Endodermal cell (in vitro differentiated cells): ENCODE data around the gene CHD5. TPM values are rescaled to one million over a fixed set of nuclear protein-coding genes. Genes with fewer than 3 reads are reported as not detected.

Experiments used
- DNase-seq: peaks from one replicate; pipeline ENCODE4 v3.0.0-alpha.2; 2017
- H3K27ac ChIP-seq: 2 replicates; pipeline ENCODE4 v1.5.1; 2013; ENCODE audit warnings: mild to moderate bottlenecking, low read depth, low read length, moderate library complexity
- H3K27me3 ChIP-seq: 2 replicates; pipeline ENCODE4 v1.6.1; 2013; ENCODE audit warnings: mild to moderate bottlenecking, low read length, moderate library complexity; ENCODE audit not compliant: insufficient read depth, control insufficient read depth, poor library complexity, severe bottlenecking
- H3K36me3 ChIP-seq: 2 replicates; pipeline ENCODE4 v1.7.0; 2013; ENCODE audit warnings: mild to moderate bottlenecking, low read length, moderate library complexity; ENCODE audit not compliant: control insufficient read depth, insufficient read depth
- H3K4me1 ChIP-seq: one replicate; pipeline ENCODE4 v1.7.0; 2013; ENCODE audit warnings: low read length; ENCODE audit not compliant: control insufficient read depth, insufficient read depth
- H3K4me3 ChIP-seq: 2 replicates; pipeline ENCODE4 v1.5.1; 2013; ENCODE audit warnings: mild to moderate bottlenecking, low read length, moderate library complexity
- H3K9ac ChIP-seq: 2 replicates; pipeline ENCODE4 v1.6.1; 2013; ENCODE audit warnings: mild to moderate bottlenecking, low read length, moderate library complexity; ENCODE audit not compliant: poor library complexity, severe bottlenecking; ENCODE audit errors: extremely low read depth
- H3K9me3 ChIP-seq: 2 replicates; pipeline ENCODE4 v1.6.1; 2013; ENCODE audit warnings: mild to moderate bottlenecking, low read length, moderate library complexity; ENCODE audit not compliant: control insufficient read depth
- H3K27ac Mint-ChIP-seq: 2 replicates; pipeline ENCODE4 v1.8.0; 2020; ENCODE audit warnings: mixed read lengths
- H3K27me3 Mint-ChIP-seq: 2 replicates; pipeline ENCODE4 v1.8.0; 2021; ENCODE audit warnings: mild to moderate bottlenecking, mixed read lengths; ENCODE audit not compliant: insufficient read depth
- H3K36me3 Mint-ChIP-seq: 2 replicates; pipeline ENCODE4 v1.8.0; 2020; ENCODE audit warnings: low read depth, mixed read lengths
- H3K4me1 Mint-ChIP-seq: 2 replicates; pipeline ENCODE4 v1.8.0; 2020; ENCODE audit warnings: mixed read lengths
- H3K4me3 Mint-ChIP-seq: 2 replicates; pipeline ENCODE4 v1.8.0; 2020; ENCODE audit warnings: mild to moderate bottlenecking, moderate library complexity, mixed read lengths
- H3K9me3 Mint-ChIP-seq: 2 replicates; pipeline ENCODE4 v1.8.0; 2020; ENCODE audit warnings: mild to moderate bottlenecking, mixed read lengths
- CTCF ChIP-seq: fragments of 200-600 bp; sonication (generic); conservative IDR thresholded peaks from 2 replicates; pipeline ENCODE4 v1.5.0; 2021; ENCODE audit warnings: antibody characterized with exemption, mild to moderate bottlenecking
- WGBS, 2 experiments: methylation state at CpG; one replicate each; pipeline versions ENCODE4 v1.1.5 to v1.1.7; 2013; ENCODE audit warnings: missing lambda C conversion rate in 2 of 2, mixed read lengths in 1 of 2; ENCODE audit not compliant: insufficient coverage in 1 of 2, insufficient read length in 1 of 2; 5-methylcytosine and 5-hydroxymethylcytosine counted together
- total RNA-seq, 2 donors: library from RNA; stranded (reverse); fragmentation: NEBNext Ultra II Directional in 1 of 2; extraction: Animal tissue kit (Norgen Biotek cat#: 25700) in 1 of 2; gene quantifications; 2 replicates in 1 of 2; 3 replicates in 1 of 2; pipeline ENCODE4 v1.2.1, GENCODE V29; 2021

Gene CHD5
- total RNA-seq, 2 donors from 2014 or later, result 0.40 to 0.69 TPM

- H3K36me3 ChIP-seq, result no peaks in the 10 kb centered on the region
- no peak overlapping the region for H3K4me3 ChIP-seq
- 90 to 94% methylated on average over 6 to 15 of the region's 15 CpGs for WGBS, 2 experiments
- Mint-ChIP-seq H3K36me3 (no peaks in the 10 kb centered on the region), H3K4me3 (no peak overlapping the region), H3K27me3 (peaks cover 29% of the 10 kb centered on the region), H3K27ac (no peak overlapping the region), H3K9me3 (no peaks in the 10 kb centered on the region), H3K4me1 (no peaks in the 10 kb centered on the region)
- no peaks in the 10 kb centered on the region for H3K27me3 ChIP-seq
- no peaks in the 10 kb centered on the region for H3K9me3 ChIP-seq
- H3K27ac ChIP-seq, result no peak overlapping the region
- no peak overlapping the region for H3K9ac ChIP-seq
- H3K4me1 ChIP-seq, result no peaks in the 10 kb centered on the region
- DNase-seq, result no peak
- TF ChIP-seq CTCF, result no peak
Observed at GRCh38 chr1:6125366-6125765, 54.8 kb downstream of the CHD5 start.

- H3K4me1 Mint-ChIP-seq, result no peaks in the 10 kb centered on the region
- H3K4me3 Mint-ChIP-seq, result no peak overlapping the region
- DNase-seq, result no peak
- H3K27me3 ChIP-seq, result no peaks in the 10 kb centered on the region
- no peaks in the 10 kb centered on the region for H3K4me1 ChIP-seq
- no peak for TF ChIP-seq CTCF
- H3K9ac ChIP-seq, result no peak overlapping the region
- 82 to 91% methylated on average over 4 to 21 of the region's 21 CpGs for WGBS, 2 experiments
- no peaks in the 10 kb centered on the region for H3K36me3 Mint-ChIP-seq
- H3K27ac ChIP-seq, result no peak overlapping the region
- no peaks in the 10 kb centered on the region for H3K9me3 ChIP-seq
- no peaks in the 10 kb centered on the region for H3K36me3 ChIP-seq
- H3K9me3 Mint-ChIP-seq, result no peaks in the 10 kb centered on the region
- H3K27ac Mint-ChIP-seq, result no peak overlapping the region
- H3K4me3 ChIP-seq, result no peak overlapping the region
- H3K27me3 Mint-ChIP-seq, result peaks cover 29% of the 10 kb centered on the region
Observed at GRCh38 chr1:6124746-6125365, 55.3 kb downstream of the CHD5 start.

GRCh38 chr1:6124341-6124740 is 55.8 kb downstream of the CHD5 start:
- Mint-ChIP-seq H3K27ac (no peak overlapping the region), H3K27me3 (peaks cover 27% of the 10 kb centered on the region), H3K36me3 (no peaks in the 10 kb centered on the region), H3K4me3 (no peak overlapping the region), H3K4me1 (no peaks in the 10 kb centered on the region), H3K9me3 (no peaks in the 10 kb centered on the region)
- Histone ChIP-seq H3K27ac (no peak overlapping the region), H3K9me3 (no peaks in the 10 kb centered on the region), H3K4me1 (no peaks in the 10 kb centered on the region), H3K9ac (no peak overlapping the region), H3K4me3 (no peak overlapping the region), H3K36me3 (no peaks in the 10 kb centered on the region), H3K27me3 (no peaks in the 10 kb centered on the region)
- no peak for DNase-seq
- 80 to 95% methylated on average over 1 to 12 of the region's 12 CpGs for WGBS, 2 experiments
- no peak for TF ChIP-seq CTCF
